HG02870 (cell line): ENCODE results near the gene METAP1D.
A peak's percentile ranks its signal among the peaks of the same experiment; 100 is the strongest.
"Not testable (repeated sequence)": the region's sequence is repeated elsewhere in the genome, so short reads cannot be mapped to it uniquely, and the experiment has no call there.

Source experiments
- ATAC-seq: cut with Tn5 transposase; IDR thresholded peaks from one replicate; pipeline ENCODE4 v1.9.1; 2021; ENCODE audit warnings: mild to moderate bottlenecking, moderate library complexity; ENCODE audit not compliant: unreplicated experiment

The METAP1D gene

DNA sequence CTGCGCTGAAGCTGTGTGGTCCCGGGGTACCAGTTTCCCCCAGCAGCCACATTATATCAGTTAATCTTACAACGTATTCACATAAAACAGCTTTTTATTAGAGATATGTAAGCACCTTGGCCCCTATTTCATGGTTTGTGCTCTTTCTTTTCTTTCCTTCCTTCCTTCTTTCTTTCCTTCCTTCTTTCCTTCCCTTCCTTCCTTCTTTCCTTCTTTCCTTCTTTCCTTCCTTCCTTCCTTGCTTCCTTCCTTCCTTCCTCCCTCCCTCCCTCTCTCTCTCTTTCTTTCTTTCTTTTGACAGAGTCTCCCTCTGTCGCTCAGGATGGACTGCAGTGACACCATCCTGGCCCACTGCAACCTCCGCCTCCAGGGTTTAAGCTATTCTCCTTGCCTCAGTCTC, 3.7 kb upstream of the METAP1D start:
- ATAC-seq = no peak

DNA sequence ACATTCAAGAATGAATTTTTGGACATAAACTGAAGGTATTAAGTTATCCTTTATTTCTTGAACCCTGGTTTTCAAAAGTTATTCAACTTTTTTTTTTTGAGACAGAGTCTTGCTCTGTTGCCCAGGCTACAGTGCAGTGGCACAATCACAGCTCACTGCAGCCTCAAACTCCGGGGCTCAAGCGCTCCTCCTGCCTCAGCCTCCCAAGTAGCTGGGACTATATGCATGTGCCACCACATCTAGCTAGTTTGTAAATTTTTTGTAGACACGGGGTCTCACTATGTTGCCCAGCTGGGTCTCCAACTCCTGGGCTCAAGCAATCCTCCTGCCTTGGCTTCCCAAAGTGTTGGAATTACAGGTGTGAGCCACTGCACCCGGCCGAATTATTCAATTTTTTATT, 2.7 kb upstream of the METAP1D start:
- ATAC-seq = not testable (repeated sequence)

DNA sequence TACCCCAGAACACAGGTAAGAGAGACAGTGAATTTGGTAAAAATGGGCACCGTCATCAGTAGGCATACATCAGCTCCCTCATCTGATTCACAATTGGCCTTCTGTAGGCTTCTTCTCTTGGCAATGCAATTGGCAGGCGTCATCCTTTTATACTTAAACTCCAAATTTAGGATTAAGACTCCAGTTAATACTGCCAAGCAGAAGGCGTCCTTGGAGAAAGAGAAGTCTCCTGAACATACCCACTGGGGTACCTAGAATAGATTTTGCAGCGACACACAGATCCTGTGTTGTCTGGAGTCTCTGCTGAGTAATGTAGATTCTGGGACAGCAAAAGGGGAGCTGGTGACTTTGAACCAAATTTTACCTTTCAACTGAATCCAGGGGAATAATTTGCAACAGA, 592 bp upstream of the METAP1D start:
- no peak for ATAC-seq

DNA sequence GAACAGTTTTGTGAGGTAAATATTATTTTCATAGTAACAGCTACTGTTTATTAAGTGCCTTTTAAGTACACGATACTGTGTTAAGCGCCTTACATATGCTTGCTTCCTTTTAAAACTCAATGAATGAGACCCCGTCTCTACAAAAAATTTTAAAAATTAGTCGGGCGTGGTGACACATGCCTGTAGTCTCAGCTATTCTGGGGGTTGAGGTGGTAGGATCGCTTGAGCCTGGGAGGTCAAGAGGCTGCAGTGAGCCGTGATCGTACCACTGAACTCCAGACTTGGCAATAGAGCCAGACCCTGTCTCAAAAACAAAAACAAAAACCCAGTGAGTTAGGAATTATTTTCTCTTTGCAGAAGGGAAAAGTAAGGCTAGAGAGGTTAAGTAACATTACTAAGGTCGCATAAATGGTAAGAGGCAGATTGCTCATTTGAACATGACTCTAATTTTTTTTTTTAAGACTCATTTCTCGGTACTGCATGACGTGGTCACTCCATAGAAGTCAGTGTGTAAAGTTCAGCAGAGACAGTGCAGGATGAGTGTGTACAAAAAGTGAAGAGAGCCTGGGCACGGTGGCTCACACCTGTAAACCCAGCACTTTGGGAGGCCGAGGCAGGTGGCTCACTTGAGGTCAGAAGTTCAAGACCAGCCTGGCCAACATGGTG, 1.1 kb downstream of the METAP1D start:
- no peak for ATAC-seq

DNA sequence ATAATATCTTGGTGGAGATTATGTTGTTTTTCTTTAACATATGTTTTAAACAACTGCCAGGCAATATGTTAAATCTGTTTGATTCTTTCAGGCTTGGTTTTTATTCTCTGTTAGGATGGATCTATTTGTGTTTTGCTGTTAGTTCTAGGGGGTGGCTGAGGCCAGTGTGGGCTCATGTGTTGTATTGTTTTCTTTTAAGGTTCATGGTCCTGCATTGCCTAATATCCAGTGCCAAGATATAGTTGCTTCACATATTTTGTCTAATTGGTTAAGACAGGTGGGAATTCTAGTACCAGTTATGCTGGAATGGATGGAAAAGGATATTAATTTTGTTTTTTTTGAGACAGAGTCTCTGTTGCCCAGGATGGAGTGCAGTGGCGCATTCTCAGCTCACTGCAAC, 7.6 kb downstream of the METAP1D start:
- no peak for ATAC-seq

DNA sequence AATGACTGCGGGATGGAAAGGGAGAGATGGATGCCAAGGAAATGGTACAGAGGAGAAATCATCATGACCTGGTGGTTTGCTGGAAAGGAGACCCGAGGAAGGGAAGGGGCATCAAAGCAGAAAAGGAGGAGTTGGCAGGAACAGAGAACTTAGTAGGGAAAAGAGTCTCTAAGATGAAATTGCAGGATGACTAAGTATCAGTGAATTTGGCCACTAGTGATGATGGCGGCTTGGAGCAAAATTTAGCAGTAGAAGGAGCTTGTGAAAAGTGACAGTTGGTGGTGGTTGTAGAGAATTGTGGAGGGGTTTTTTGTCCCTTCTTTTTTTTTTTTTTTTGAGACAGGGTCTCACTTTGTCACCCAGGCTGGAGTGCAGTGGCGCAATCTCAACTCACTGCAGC, 10.1 kb downstream of the METAP1D start:
- no peak for ATAC-seq

DNA sequence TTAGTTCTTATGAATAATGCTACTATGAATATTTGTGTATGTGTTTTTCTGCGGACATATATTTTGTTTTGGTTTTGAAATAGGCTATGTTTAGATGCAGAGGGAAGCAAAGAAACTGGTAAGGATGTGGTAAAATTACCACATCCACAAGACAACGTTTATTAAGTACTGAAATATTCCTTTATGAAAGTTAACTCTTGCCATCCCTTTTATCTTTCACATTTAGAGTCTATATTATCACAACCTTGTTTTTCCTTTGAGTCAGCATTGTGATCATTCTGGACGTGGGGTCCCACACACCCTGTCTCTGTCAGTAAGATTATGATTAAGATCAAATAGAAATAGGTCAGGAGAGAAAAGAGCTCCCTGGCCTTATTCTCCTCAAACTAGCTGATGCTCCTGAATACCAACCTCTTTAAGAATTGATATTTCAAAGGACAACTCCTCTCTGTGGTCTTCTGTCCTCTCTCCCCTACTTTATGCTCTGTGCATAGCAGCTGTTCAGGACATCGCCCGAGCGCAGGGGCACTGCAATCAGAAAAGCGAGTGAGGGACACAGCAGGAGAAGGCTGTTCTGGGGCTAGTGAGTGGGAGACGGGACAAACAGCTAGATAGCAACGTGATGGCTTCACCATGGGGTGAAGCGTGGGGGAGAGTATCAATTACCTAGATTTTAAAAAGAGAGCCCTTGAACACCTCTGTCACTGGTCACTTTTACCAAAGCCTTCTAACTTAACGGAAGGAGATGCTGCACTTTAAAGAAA, 12.2 kb downstream of the METAP1D start:
- ATAC-seq = no peak

DNA sequence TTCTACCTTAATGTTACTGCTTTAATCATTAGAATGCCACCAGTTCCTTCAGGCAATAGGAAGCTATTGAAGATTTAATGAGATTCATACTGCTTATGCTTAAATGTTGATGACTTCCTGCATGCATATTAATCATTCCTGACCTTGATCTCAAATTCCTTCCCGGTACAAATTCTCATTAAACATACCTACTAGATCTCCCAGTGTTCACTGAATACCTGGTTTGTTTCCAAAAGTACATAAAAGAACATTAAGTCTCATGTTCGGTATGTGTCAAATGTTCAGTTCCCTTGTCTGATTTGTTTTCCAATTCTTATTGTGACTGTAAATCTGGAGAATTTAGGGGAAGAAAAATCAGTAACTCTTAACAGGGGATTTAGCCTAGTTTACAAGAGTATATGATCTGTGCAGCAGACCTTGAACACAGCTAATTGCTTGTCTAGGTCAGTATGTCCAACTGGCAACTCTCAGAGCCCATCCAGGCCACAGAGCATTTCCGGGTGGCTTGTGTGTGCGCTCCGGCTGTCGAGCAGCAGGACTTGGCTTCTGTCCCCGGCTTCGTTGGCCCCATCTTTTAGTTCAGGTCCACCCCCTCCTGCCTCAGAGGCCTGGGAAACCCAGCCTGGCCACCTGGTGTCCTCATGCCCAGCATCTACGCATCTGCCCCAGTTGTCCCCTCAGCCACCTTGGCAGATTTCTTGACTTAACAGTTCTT, 13.1 kb downstream of the METAP1D start:
- no peak for ATAC-seq

DNA sequence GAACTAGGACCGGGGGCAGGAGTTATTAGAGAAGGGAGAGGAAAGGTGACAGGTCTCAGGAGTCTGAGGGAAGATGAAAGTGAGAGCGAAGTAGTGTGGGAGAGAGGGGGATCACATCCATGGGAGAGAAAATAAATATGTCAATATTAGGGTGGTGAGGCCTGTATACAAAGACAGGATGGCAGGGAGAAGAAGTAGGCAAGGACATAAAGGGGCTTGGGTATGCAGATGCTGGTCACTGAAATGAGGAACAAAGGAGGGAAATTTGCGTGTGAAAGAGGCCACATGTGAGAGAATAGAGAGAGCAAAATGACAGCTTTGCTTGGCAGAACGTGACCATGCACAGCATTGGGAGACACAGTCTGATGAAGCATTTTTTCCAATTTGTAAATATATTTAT, 13.6 kb downstream of the METAP1D start:
- peak; percentile 89 for ATAC-seq

DNA sequence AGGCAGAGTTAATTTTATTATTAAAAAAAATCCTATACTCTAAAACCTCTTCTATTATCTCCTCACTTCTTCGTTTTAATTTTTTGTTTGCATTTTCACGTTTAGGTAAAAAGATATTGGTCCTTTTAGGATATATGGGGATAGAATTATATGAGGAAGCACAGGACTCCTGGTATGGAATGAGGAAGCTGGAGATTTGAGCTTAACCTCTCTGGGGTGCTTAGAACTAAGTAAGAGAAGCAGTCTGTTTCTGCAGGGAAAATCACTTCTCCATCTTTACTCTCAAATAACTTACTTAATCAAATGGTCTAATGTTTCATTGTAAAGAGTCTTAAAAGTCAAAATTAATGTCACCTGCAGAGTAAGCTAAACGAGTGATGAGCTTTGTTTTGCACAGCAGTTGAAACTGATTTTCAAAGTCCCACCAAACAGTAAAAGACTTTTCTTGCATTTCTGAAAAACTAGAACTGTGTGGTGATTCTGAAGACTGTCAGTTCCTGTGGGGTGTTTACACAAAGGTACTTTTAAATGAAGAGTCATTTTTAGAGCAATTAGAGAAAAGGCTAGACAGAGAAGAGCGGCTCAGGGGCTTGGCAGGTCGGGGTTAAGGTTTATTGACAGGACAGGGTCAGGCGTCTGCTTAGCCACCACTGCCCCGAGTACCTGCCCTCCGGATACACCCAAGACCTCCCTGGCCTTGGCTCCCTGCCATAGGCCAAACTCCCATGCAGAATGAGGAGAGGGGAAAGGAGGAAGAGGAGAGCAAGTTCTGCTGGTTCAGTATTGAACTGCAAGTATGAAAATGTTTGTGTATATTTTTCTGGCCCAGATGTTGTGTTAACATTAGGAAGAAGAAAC, 21.6 kb downstream of the METAP1D start:
- ATAC-seq = no peak

DNA sequence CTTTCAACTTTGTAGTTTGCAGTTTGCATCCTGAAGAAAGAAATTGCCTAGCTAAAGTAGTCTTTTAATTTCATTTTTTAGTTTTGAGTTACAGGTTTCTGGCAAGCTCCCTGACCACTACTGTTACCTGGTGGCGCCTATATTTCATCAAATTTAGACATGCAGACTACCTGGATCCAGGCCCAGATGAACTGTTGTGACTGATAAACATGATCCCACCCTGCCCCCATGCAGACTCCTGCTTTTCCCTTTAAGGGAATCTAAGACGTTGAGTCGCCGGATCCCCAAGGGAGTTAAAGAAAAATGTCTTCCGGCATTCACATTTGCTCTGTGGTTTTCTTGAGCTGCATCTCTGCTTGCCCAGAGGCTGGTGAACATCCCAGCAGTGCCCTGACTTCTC, 22.2 kb downstream of the METAP1D start:
- no peak for ATAC-seq

DNA sequence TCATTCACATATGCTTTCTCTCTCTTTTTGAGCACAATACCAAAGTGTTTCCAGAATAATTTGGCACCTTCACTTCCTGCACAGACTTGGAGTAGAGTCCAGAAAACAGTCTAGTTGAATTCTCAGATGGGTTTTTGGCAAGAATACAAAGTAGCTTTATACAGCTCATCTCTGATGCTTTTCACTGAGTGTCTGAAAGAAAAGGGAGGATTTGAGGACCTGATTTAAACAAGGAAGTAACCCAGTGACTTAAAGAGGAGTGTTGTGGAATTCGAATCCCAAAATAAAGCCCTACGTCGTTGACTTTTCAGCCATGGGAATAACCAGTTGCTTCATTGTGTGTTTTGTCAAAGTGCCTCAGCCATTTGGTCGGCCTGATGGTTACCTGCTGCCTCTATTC, 31.8 kb downstream of the METAP1D start:
- ATAC-seq = no peak

DNA sequence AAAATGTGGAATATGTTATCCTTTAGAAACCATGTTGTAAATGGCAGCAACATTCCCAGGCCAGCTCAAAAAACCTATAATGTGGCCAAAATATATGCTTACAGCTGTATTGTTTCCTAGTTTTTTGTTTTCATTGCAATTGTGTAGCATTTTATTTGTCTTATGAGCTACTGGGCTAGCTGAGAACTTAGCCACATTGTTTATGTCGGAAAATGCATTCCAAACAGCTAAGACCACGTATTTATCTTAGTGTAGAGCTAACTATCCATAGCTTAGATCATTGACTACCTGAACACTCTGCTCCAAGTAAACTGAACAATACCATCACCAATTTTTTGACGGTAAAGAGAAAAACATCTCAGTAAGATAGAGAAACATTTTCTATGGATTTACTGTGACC, 38.4 kb downstream of the METAP1D start:
- no peak for ATAC-seq

DNA sequence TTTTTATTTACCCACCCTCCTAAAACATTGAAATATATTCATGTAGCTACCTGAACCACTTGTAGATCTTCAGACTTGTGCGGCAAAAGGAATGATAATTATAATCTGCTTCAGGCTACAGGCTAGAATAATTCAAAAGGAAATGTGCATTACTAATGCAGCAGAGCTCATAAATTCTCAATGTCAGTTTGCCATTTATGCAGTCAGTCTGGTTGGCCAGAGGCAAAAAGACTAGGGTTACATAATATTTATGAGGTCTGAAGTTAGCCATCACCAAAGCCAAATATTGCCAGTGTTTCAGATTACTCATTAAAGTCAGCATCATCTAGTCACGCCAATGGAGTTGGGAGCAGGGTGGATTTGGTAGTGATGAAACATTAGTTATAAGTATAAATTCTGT, 38.9 kb downstream of the METAP1D start:
- no peak for ATAC-seq

DNA sequence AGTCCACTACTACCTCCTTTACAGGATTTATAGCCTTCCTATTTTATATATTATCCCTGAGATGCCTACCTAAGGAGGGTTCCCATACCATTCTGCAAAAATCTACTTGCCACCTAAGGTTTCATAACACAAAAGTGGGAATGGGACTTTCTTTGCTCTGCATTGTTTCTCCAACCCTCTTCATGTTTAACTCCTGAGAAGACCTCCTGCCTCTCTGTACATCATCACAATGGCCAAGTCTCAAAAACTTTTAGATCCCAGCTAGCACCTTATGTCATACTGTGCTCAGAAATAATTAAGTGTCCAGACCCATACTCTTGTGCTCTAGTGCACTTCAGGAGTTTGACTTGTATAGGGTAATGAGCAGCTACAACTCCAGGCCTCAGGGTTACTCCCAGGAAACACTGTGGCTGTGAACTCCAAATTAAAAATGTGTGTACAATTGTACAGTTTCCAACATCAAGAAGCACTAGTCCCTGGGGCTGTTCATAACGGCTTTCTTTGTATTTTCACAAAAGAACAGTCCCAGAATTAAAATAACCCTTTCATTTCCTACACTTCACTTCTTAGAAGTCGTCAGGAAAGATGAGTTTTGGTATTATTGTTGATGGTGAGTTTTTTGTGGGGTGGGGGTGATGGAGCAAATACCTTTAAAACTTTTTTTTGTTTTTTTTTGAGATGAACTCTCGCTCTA, 39.4 kb downstream of the METAP1D start:
- ATAC-seq = no peak

DNA sequence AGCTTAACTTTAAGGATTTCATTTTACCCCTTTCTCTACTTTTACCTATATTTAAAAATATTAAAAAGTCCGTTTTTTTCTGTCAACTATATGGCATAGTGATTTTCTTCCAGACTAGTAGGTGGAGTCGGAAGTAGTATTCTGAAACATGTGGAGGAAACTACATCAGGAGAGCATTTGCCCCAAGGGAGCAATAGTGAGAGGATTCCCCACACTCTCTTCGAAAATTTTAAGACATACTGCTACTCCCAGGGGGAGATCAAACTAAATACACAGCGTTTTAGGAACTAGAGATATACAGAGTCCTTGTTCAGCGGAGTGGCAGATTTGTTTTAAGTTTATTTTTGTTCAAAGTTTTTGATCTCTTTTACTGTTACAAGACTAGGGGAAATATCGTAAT, 40.6 kb downstream of the METAP1D start:
- no peak for ATAC-seq

DNA sequence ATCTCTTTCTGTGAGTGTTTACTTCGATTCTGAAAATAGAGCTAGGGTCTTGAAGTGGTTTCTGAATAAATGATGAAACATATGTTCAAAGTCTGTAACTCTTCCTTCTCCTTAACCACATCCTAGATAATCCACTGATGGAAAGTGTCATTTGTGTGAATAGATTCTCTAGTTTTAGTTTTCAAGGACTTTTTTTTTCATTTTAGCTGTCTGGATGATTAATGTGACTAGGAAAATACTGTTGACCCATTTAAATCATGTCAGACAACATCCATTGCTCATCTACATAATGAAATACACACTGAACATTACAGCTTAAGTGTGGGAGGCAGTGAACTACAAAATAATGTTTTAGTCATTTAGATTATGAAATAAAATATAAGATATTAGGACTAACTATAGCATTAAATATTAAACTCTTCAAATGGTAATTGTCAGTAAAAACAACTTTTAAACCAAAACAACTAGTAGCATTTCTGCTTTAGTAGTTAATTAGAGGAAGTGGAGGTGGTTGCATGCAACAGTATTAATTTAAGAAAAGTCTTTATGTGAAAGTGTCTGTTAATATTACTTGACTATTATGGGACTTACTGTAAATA, 46.4 kb downstream of the METAP1D start:
- no peak for ATAC-seq

DNA sequence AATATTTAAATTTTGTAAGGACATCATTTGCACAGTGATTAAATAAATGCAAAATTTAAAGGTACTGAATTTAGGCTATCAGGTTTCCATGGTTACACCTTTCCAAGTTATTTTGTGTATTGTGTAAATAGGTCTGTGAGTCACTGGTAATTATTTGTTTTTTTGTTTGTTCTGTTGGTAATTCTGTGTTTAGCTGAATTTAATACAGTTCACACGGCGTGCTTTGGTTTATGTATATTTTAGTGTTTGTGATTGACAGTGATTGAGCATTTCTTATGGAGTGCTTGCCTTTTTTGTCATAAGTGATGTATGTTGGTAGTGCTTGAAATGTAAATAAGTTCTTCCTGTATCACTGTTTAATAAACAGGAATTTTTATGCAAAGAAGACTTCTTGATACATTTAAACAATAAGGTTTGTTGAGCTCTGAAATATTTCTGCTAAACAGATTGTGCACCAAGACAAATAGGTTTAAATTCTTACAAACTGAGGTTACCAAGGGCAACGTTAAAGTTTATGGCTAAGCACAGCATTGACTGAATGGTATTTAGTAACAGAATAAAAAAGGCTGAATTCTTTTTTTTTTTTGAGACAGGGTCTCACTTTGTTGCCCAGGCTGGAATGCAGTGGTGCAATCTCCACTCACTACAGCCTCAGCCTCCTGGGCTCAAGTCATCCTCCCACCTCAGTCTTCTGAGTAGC, 47.3 kb downstream of the METAP1D start:
- ATAC-seq = no peak
